RWPE2 (cell line): Measurements from ENCODE around the gene BIRC6.
A peak's percentile ranks its signal among the peaks of the same experiment; 100 is the strongest.

Experiments used
- ATAC-seq: fragments of 200-7000 bp; cut with Tn5 transposase; 3 replicates; pipeline ENCODE4 v1.9.1; 2021; ENCODE audit warnings: low read depth
- DNase-seq: peaks from one replicate; pipeline ENCODE4 v3.0.0-alpha.2; 2020; ENCODE audit warnings: low spot score
- H3K27ac ChIP-seq: fragments of 450-650 bp; 2 replicates; pipeline ENCODE4 v1.5.1; 2017; ENCODE audit warnings: mild to moderate bottlenecking; ENCODE audit not compliant: poor library complexity, severe bottlenecking
- H3K27me3 ChIP-seq: fragments of 250-450 bp; sonication (Bioruptor Pico); 2 replicates; pipeline ENCODE4 v1.5.1; 2021; ENCODE audit warnings: mild to moderate bottlenecking, moderate library complexity; ENCODE audit not compliant: insufficient read depth, poor library complexity, severe bottlenecking
- H3K36me3 ChIP-seq: fragments of 250-450 bp; sonication (Bioruptor Pico); 2 replicates; pipeline ENCODE4 v1.5.1; 2020; ENCODE audit warnings: low read depth, mild to moderate bottlenecking, moderate library complexity
- H3K4me1 ChIP-seq: fragments of 250-450 bp; sonication (Bioruptor Pico); 2 replicates; pipeline ENCODE4 v1.5.1; 2021; ENCODE audit warnings: mild to moderate bottlenecking, moderate library complexity; ENCODE audit not compliant: insufficient read depth, poor library complexity, severe bottlenecking
- H3K4me3 ChIP-seq: fragments of 250-450 bp; sonication (Bioruptor Pico); 2 replicates; pipeline ENCODE4 v1.5.1; 2021; ENCODE audit warnings: mild to moderate bottlenecking, moderate library complexity; ENCODE audit not compliant: severe bottlenecking
- H3K9me3 ChIP-seq: fragments of 250-450 bp; sonication (Bioruptor Pico); 2 replicates; pipeline ENCODE4 v1.5.1; 2021; ENCODE audit warnings: mild to moderate bottlenecking, moderate library complexity; ENCODE audit not compliant: severe bottlenecking
- TF ChIP-seq, protein P1 (sequence below): fragments of 450-650 bp; IDR thresholded peaks from one replicate; pipeline ENCODE4 v1.5.1; 2017; ENCODE audit warnings: mild to moderate bottlenecking, moderate library complexity; ENCODE audit not compliant: poor library complexity, severe bottlenecking

The BIRC6 gene

DNA sequence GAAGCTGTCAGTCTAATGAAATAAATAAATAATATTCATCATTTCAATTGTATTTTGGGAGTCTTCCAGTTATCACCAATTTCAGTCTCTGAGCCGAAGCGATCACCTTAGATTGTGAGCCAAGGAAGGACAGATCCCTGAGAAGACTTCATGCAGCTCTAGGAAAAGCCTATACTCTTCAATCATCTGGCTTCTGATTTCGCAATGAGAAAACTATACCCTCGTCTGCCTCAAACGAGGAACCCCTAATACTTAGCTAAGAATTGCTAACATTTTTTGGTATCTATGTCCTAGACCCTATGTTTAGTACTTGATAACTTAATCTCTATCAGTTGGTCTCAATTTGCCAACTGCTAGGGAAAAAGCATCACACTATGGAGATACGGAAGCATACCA is 266.5 kb downstream of the BIRC6 start:
- Histone ChIP-seq H3K4me3 (no peak overlapping the region), H3K27ac (no peak overlapping the region), H3K9me3 (no peaks in the 10 kb centered on the region), H3K36me3 (peaks cover 7% of the 10 kb centered on the region), H3K4me1 (no peaks in the 10 kb centered on the region), H3K27me3 (no peaks in the 10 kb centered on the region)
- DNase-seq (no peak), ATAC-seq (no peak)
- TF ChIP-seq, protein P1, sequence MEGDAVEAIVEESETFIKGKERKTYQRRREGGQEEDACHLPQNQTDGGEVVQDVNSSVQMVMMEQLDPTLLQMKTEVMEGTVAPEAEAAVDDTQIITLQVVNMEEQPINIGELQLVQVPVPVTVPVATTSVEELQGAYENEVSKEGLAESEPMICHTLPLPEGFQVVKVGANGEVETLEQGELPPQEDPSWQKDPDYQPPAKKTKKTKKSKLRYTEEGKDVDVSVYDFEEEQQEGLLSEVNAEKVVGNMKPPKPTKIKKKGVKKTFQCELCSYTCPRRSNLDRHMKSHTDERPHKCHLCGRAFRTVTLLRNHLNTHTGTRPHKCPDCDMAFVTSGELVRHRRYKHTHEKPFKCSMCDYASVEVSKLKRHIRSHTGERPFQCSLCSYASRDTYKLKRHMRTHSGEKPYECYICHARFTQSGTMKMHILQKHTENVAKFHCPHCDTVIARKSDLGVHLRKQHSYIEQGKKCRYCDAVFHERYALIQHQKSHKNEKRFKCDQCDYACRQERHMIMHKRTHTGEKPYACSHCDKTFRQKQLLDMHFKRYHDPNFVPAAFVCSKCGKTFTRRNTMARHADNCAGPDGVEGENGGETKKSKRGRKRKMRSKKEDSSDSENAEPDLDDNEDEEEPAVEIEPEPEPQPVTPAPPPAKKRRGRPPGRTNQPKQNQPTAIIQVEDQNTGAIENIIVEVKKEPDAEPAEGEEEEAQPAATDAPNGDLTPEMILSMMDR: no peak

DNA sequence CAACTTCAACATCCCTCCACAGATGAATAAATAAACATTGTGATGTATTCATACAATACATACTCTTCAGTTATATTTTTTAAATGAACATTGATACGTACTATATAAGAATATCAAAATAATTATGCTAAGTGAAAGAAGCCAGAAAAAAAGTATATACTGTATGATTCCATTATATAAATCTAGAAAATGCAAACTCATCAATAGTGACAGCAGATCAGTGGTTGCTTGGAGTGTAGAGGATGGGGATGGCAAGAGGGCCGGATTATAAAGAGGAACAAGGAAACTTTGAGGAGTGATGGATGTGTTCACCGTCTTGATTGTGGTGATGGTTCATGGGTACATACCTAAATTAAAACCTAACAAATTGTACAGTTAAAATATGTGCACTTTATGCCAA is 268.0 kb downstream of the BIRC6 start:
- ATAC-seq (no peak), DNase-seq (no peak)
- TF ChIP-seq, protein P1: no peak
- Histone ChIP-seq H3K4me1 (no peaks in the 10 kb centered on the region), H3K36me3 (0 out of 2 replicates have a peak, but pooled peaks cover 3% of the 10 kb centered on the region), H3K9me3 (no peaks in the 10 kb centered on the region), H3K27ac (no peak overlapping the region), H3K27me3 (no peaks in the 10 kb centered on the region), H3K4me3 (no peak overlapping the region)

GRCh38 chr2:32626639-32627221 is 269.9 kb downstream of the BIRC6 start:
- TF ChIP-seq, protein P1: no peak
- Histone ChIP-seq H3K4me1 (no peaks in the 10 kb centered on the region), H3K36me3 (peaks cover 16% of the 10 kb centered on the region), H3K27me3 (no peaks in the 10 kb centered on the region), H3K9me3 (no peaks in the 10 kb centered on the region), H3K4me3 (no peak overlapping the region), H3K27ac (no peak overlapping the region)
- ATAC-seq: no peak
- no peak for DNase-seq

- Histone ChIP-seq H3K9me3 (no peaks in the 10 kb centered on the region), H3K27ac (no peak overlapping the region), H3K27me3 (no peaks in the 10 kb centered on the region), H3K4me1 (no peaks in the 10 kb centered on the region), H3K4me3 (peak overlapping the region; percentile 83), H3K36me3 (peaks cover 16% of the 10 kb centered on the region)
- ATAC-seq: peak; percentile 37
- no peak for DNase-seq
- TF ChIP-seq, protein P1: peak; percentile 5
These were observed 270.6 kb downstream of the BIRC6 start for GRCh38 chr2:32627441-32627813.

- no peaks in the 10 kb centered on the region for H3K27me3 ChIP-seq
- H3K27ac ChIP-seq: no peak within 1 kb of the TSS
- no peaks in the 10 kb centered on the region for H3K4me1 ChIP-seq
- peak; percentile 94 for DNase-seq
- H3K36me3 ChIP-seq: peaks cover 16% of the 10 kb centered on the region
- peak within 1 kb of the TSS; percentile 83 for H3K4me3 ChIP-seq
- H3K9me3 ChIP-seq: no peaks in the 10 kb centered on the region
- TF ChIP-seq, protein P1: no peak
- ATAC-seq: peak; percentile 100
These were observed 271.2 kb downstream of the BIRC6 start, which contains the start of gene TTC27 for GRCh38 chr2:32627814-32628579. TTC27 (plus strand) TSS chr2:32628050; CDS start chr2:32628293, 243 bp downstream.
